A673 (cell line): Measurements from ENCODE around the gene CAPZB.

Source experiments
- CTCF ChIP-seq: fragments of 300-800, 200-600 bp; sonication (generic); conservative IDR thresholded peaks from 2 replicates; pipeline ENCODE4 v1.5.1; 2017; ENCODE audit warnings: low read depth, mild to moderate bottlenecking, antibody characterized with exemption, low read length, moderate library complexity, mixed read lengths
- EZH2 ChIP-seq: fragments of 200-600 bp; sonication (generic); IDR thresholded peaks from 2 replicates; pipeline ENCODE4 v1.6.1; 2017; ENCODE audit warnings: borderline replicate concordance, low read depth, mild to moderate bottlenecking, mixed read lengths, antibody characterized with exemption, low read length; ENCODE audit not compliant: poor library complexity, severe bottlenecking

- TF ChIP-seq CTCF: no peak
- no peak for TF ChIP-seq EZH2
Measured at GRCh38 chr1:19525607-19526545, 40.5 kb upstream of the CAPZB start.
